Measurements from ENCODE around the gene UNC79.

UNC79 gene

GRCh38 chr14:93546642-93547041, 115.9 kb downstream of the UNC79 start:
- TF ChIP-seq POLR2AphosphoS5 (IDR thresholded peaks at IDR 0.05; ENCODE audit: low read depth) = no peak
- no peak for TF ChIP-seq REST (IDR thresholded peaks at IDR 0.05; ENCODE audit: insufficient replicate concordance, low read depth)
- TF ChIP-seq GABPA (IDR thresholded peaks at IDR 0.05; ENCODE audit: low read depth) = no peak
- TF ChIP-seq CTCF (IDR thresholded peaks at IDR 0.05; ENCODE audit: insufficient read depth, low read length) = no peak
- TF ChIP-seq SPI1 (IDR thresholded peaks at IDR 0.05; ENCODE audit: borderline replicate concordance, low read depth) = no peak
- DNase-seq (ENCODE audit: low read depth in 1 of 2, low spot score in 1 of 2) = no peak
- Histone ChIP-seq H3K4me3 (replicated peaks; ENCODE audit: insufficient read depth, low read length) (no peak overlapping the region), H3K27ac (replicated peaks) (no peak overlapping the region), H3K27me3 (ENCODE audit: insufficient read depth, poor library complexity, severe bottlenecking) (no peaks in the 10 kb centered on the region)

GRCh38 chr14:93548102-93548843, 117.5 kb downstream of the UNC79 start:
- TF ChIP-seq REST (IDR thresholded peaks at IDR 0.05; ENCODE audit: insufficient replicate concordance, low read depth) = no peak
- TF ChIP-seq SPI1 (IDR thresholded peaks at IDR 0.05; ENCODE audit: borderline replicate concordance, low read depth) = 0 out of 2 replicates have a peak, but pooled peaks have one; percentile 1
- no peak for DNase-seq (ENCODE audit: low read depth in 1 of 2, low spot score in 1 of 2)
- Histone ChIP-seq H3K27me3 (ENCODE audit: insufficient read depth, poor library complexity, severe bottlenecking) (no peaks in the 10 kb centered on the region), H3K4me3 (replicated peaks; ENCODE audit: insufficient read depth, low read length) (no peak overlapping the region), H3K27ac (replicated peaks) (no peak overlapping the region)

GRCh38 chr14:93549595-93549994, 118.9 kb downstream of the UNC79 start:
- Histone ChIP-seq H3K27ac (replicated peaks) (0 out of 2 replicates have a peak overlapping the region, but pooled peaks have one; percentile 9), H3K4me3 (replicated peaks; ENCODE audit: insufficient read depth, low read length) (no peak overlapping the region), H3K27me3 (ENCODE audit: insufficient read depth, poor library complexity, severe bottlenecking) (no peaks in the 10 kb centered on the region)
- no peak for TF ChIP-seq CTCF (IDR thresholded peaks at IDR 0.05; ENCODE audit: insufficient read depth, low read length)
- TF ChIP-seq GABPA (IDR thresholded peaks at IDR 0.05; ENCODE audit: low read depth) = no peak
- TF ChIP-seq REST (IDR thresholded peaks at IDR 0.05; ENCODE audit: insufficient replicate concordance, low read depth) = no peak
- TF ChIP-seq SPI1 (IDR thresholded peaks at IDR 0.05; ENCODE audit: borderline replicate concordance, low read depth) = no peak
- TF ChIP-seq POLR2AphosphoS5 (IDR thresholded peaks at IDR 0.05; ENCODE audit: low read depth) = no peak
- no peak for DNase-seq (ENCODE audit: low read depth in 1 of 2, low spot score in 1 of 2)
